HG03060 (cell line): ENCODE results near the gene ENPP1.
A peak's percentile ranks its signal among the peaks of the same experiment; 100 is the strongest.
"Not testable (repeated sequence)": the region's sequence is repeated elsewhere in the genome, so short reads cannot be mapped to it uniquely, and the experiment has no call there.

Experiments
- ATAC-seq: cut with Tn5 transposase; IDR thresholded peaks from one replicate; pipeline ENCODE4 v1.9.1; 2021; ENCODE audit warnings: low read depth, moderate number of reproducible peaks; ENCODE audit not compliant: unreplicated experiment

The ENPP1 gene

GRCh38 chr6:131862476-131862875 is 54.7 kb downstream of the ENPP1 start:
- ATAC-seq, result no peak

- no peak for ATAC-seq
Observed at GRCh38 chr6:131867744-131868143, 59.9 kb downstream of the ENPP1 start.

- ATAC-seq, result no peak
Observed at GRCh38 chr6:131868836-131869235, 61.0 kb downstream of the ENPP1 start.

GRCh38 chr6:131875647-131876046 is 67.8 kb downstream of the ENPP1 start:
- no peak for ATAC-seq

GRCh38 chr6:131876545-131876944 is 68.7 kb downstream of the ENPP1 start:
- no peak for ATAC-seq

GRCh38 chr6:131877999-131878789 is 70.4 kb downstream of the ENPP1 start:
- ATAC-seq, result no peak

- no peak for ATAC-seq
Observed at GRCh38 chr6:131883016-131883415, 75.2 kb downstream of the ENPP1 start.

- no peak for ATAC-seq
Observed at GRCh38 chr6:131885237-131885636, 77.4 kb downstream of the ENPP1 start.

GRCh38 chr6:131886517-131886916 is 78.7 kb downstream of the ENPP1 start:
- ATAC-seq, result no peak

- no peak for ATAC-seq
Observed at GRCh38 chr6:131890091-131890490, 82.3 kb downstream of the ENPP1 start.

- ATAC-seq, result no peak
Observed at GRCh38 chr6:131893198-131893597, 85.4 kb downstream of the ENPP1 start.

GRCh38 chr6:131894493-131895424 is 86.9 kb downstream of the ENPP1 start:
- ATAC-seq, result no peak

- no peak for ATAC-seq
Observed at GRCh38 chr6:131897050-131897435, 89.2 kb downstream of the ENPP1 start.

GRCh38 chr6:131897621-131898020 is 89.8 kb downstream of the ENPP1 start:
- ATAC-seq, result no peak

GRCh38 chr6:131898718-131899117 is 90.9 kb downstream of the ENPP1 start:
- no peak for ATAC-seq

- ATAC-seq, result no peak
Observed at GRCh38 chr6:131900231-131900630, 92.4 kb downstream of the ENPP1 start.

- ATAC-seq, result not testable (repeated sequence)
Observed at GRCh38 chr6:131901326-131901873, 93.6 kb downstream of the ENPP1 start.

- ATAC-seq, result not testable (repeated sequence)
Observed at GRCh38 chr6:131903734-131904133, 95.9 kb downstream of the ENPP1 start.

- ATAC-seq, result not testable (repeated sequence)
Observed at GRCh38 chr6:131908787-131909186, 101.0 kb downstream of the ENPP1 start.

- ATAC-seq, result peak; percentile 97
Observed at GRCh38 chr6:131909408-131910218, 101.8 kb downstream of the ENPP1 start.
